ENCODE data around the gene LSMEM2. TPM values are rescaled to one million over a fixed set of nuclear protein-coding genes. Genes with fewer than 3 reads are reported as not detected.

Gene LSMEM2
- total RNA-seq (2022; extraction: Qiagen RNA extraction): 0.07 to 0.10 TPM in 2 of 5 replicates, not detected in the others

DNA sequence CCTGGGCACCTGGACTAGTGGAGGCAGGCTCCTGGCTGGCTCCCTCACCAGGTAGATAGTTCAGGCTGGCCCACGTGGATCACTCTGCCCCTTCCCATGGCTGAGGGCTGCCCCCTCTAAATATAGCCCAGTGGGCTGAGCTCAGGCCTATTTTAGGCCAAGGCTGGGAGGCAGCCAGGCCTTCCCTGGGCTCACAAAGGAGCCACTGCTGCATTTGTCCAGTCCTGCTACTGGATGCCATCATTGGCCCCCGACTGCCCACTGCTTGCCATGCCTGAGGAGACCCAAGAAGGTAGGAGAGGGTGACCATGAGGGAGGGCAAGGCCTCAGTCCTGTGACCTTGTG, at the start of gene LSMEM2:
Gene LSMEM2, plus strand, starts transcription at position 208 of the 345 bp plus-strand sequence. Its CDS starts 27 bp downstream, at position 235.

GRCh38 chr3:50235716-50236483, 43.0 kb upstream of the LSMEM2 start, which contains the start of gene GNAI2:
TSS of gene GNAI2 (plus strand) at chr3:50236204. CDS start at chr3:50236336, 132 bp downstream.

DNA sequence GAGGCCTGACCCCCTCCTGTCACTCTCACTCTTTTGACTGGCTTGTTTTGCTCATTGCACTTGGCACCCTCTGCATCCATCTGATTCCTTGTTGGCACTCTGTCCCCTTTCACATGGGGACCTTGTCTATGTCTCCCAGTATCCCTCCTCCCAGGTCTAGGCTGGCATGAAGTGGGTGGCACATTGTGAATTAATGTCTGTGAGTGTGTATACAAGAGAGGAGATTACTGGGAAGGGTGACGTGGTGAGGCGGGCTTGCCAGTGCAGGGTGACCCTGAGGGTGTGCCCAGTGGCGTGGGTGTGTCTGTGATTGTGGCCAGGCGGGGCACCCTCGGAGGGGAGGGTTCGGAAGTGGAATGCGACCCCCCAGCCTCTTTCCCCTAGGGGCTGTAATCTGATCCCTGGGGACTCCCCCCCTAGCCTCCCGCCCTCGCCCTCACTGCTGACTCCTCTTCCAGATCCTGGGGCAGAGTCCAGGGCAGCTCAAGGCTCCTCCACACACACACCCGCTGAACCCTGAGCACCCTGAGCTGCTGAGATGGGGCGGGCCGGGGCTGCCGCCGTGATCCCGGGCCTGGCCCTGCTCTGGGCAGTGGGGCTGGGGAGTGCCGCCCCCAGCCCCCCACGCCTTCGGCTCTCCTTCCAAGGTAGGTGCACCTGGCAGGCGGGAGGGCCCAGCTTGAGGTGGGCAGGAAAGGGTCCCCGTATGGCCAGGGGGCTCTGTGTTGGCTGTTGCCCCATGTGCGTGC, 10.0 kb upstream of the LSMEM2 start, which contains the start of gene SEMA3B:
Gene SEMA3B, plus strand, starts transcription at position 445 of the 749 bp plus-strand sequence. Its CDS starts 94 bp downstream, at position 539.

DNA sequence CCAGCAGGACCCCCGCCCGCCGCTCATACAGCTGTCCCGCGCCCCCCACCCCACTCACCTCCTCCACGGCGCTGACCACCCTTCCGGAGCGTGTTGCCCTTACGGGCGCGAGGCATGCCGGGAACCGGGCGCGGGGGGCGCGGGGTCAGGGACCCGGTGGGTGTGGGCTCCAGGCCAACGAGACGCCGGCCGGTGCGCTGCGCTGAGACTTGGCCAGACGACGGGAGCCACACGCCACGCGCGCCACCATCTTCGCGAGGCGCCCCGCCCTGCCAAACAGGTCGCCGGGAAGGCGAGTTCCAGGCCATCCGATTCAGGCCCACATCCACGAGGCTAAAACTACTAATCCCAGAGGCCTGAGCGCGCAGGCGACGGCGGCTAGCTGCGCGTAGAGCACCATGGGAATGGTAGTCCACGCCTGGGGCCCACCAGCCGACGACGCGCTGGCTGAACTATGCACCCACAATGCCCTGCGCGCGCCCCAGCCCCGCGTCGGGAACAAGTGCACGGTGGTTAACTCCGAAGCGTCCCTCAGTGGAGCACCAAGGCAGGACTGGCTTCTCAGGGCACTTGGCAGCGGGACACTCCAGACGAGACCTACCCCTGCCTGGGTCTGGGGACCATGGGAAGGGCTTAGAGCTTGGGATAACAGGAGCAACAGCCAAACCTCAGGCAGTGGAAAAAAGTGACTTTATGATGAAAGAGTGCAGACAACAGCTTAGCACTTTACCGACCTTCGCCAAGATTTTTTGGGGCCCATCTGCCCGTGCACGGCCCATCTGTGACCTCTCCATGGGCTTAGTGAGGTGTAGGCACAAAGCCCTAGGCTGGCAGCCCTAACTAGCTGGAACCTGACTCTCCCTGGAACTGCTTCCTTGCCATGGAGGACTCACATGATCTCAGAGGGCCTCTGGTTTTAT, 13.5 kb downstream of the LSMEM2 start, which contains the start of gene IFRD2:
Gene IFRD2, minus strand, starts transcription at position 271 of the 920 bp plus-strand sequence. Its CDS starts 155 bp downstream, at position 116.

DNA sequence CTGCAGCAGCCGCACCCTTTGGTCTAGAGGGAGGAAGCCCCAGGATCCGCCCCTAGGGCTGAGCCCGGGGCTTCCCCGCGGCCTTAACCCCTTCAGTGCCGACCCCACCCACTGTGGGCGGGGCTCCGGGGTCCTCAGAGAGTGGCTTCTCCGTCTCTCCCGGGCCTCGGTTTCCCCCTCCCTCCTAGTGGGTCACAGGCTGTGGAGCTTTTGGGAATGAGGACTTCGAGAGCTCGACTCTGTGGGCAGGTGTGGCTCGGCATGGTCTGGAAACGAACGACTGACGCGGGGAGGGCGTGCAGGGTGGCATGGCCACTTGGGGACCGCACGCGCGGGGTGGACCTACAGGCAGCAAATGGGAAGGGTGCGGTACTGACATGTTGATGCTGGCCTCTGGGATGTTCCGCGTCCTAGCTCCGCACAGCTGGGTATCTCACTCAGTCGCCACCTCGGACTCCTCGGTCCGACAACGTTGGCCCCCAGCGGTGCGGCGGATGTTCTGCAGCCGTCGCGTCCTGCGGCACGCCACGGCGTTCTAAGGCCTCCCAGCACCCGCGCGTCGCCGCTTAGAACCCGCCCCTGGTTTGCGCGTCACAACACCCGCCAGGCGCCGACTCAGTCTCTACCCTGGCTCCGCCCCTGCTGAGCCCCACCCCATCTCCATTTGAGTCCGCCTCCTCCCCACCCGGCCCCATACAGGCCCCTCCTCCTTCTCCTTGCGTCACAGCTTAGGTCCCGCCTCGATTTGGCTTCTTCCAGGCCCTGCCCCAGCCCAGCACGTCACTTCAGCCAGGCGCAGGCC, 20.1 kb downstream of the LSMEM2 start, which contains the start of the genes HYAL3 and NAA80:
Gene HYAL3, minus strand, starts transcription at position 570 of the 802 bp plus-strand sequence. CDS start 3,803 bp downstream, outside the sequence.
Gene NAA80, minus strand, starts transcription at position 570 of the 802 bp plus-strand sequence. CDS start 1,942 bp downstream, outside the sequence.

DNA sequence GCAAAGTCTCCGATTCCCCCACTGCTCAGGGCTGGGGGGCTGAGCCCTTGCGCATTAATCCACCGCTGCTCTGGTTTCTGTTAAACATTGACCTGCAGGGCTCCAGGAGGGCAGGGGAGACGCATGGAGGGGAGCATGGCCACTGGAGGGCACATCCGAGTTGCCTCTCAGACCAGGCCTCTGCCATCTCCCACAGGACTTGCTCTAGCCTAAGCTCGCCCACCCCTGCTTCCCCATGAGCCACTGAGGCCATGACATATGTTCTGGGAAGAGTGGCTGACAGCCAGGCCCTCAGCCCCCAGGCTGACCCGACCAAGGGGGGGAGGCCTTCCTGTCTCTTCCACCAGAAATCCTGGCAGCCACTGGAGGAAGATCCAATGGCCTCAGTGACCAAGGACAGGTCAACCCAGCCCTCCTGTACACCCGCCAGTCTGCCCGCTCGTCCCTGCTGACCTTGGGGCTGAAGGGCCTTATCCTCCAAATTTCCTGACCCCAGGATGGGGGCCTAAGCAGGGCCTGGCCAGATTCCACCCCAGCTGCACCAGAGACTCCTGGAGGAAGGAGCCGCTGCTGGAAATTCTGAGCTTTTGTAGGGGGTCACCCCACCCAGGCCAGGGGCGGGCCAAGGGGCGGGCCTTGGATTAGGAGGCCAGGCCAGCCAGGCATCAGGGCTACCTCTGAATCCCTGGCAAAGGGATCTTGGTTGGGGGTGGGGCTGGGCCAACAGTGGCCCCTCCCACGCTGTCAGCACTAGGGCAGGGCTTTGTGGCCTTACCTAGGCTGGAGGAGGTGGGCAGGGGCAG, 24.3 kb downstream of the LSMEM2 start, which contains the start of gene HYAL1:
Gene HYAL1, minus strand, starts transcription at position 562 of the 803 bp plus-strand sequence. CDS start 618 bp downstream, outside the sequence.

DNA sequence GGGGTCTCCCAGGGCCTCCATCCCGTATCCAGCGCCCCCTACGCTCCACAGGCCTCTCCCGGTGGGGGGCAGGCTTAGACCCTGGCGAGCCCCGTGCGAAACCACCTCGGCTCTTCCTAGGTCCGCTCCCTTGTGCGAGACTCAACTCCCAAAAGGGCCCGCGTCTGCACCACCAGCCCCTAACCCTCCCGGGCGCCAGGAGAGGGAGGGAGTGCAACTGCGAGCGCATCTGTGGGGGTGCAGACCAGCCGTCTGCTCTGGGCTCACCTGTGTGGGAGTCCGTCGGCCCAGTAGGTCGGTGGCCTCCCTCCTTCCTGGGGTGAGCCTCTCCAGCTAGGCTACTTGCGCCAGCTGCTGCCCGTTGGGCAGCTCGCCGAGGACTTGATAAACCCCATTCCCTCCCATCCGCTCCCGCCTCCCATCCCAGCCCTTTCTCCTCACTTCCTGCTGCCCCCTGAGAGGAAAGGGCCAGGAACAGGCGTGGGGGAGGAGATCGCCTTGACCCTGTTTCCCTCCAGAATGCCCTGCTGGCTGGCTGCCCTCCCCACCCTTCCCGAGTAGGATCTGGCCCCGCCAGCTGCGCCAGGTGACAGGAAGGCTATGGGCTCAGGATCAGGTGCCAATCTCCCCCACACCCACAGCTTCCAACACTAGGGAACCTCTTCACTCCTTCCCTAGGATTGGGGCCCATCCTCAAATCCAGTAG, 43.7 kb downstream of the LSMEM2 start, which contains the start of gene HYAL2:
Gene HYAL2, minus strand, starts transcription at position 360 of the 706 bp plus-strand sequence. CDS start 2,256 bp downstream, outside the sequence.

DNA sequence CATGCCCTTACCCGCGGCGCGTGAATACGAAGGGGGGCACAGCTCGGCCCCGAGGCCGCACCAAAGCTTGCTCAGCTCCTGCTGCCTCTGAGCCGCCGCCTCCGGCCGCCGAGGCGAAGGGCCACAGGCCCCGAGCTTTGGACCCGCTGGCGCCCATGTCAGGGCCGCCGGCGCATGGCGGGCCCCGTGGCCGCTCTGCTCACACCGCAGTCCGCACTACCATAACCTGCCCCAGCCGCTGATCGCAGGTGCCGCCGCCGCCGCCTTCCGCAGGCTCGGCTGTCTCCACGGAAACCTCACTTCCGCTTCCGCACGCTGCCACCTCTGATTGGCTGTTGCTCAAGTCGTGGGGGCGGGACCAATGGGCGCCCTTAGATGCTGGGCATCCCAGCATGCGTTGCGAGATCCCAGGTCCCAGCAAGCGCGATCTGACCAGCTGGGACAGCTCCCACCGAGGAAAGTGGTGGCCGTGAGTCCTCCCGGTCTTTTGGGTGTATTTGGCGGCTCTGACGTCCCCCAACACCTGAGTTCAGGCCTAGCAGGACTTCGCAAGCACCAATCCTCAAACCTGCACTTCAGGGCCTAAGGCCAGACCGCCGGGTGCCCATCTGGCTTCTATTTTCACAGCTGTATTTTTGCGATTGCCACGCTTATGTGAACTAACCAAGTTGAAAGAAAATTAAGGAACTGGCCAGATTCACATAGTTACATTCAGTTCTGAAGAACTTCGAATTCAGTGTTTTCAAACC, 49.2 kb downstream of the LSMEM2 start, which contains the start of gene TUSC2:
Gene TUSC2, minus strand, starts transcription at position 281 of the 749 bp plus-strand sequence. Its CDS starts 124 bp downstream, at position 157.

Other genes starting within 250 kb of the LSMEM2 start
- gene RBM5, start 190.2 kb upstream of the LSMEM2 start, total RNA-seq (2022; extraction: Qiagen RNA extraction): 30.5 to 38.4 TPM (median 34.6 TPM) in 5 replicates
- gene SEMA3F, start 123.8 kb upstream of the LSMEM2 start, total RNA-seq (2022; extraction: Qiagen RNA extraction): 12.7 to 20.4 TPM (median 16.9 TPM) in 5 replicates
- 0.21 TPM in 1 of 5 replicates, not detected in the others for gene GNAT1, start 87.5 kb upstream of the LSMEM2 start, total RNA-seq (2022; extraction: Qiagen RNA extraction)
- gene SLC38A3, start 73.8 kb upstream of the LSMEM2 start, total RNA-seq (2022; extraction: Qiagen RNA extraction): 0.10 to 0.12 TPM (median 0.12 TPM) in 3 of 5 replicates, not detected in the others
- gene GNAI2, start 42.9 kb upstream of the LSMEM2 start, total RNA-seq (2022; extraction: Qiagen RNA extraction): 40.7 to 48.2 TPM (median 44.0 TPM) in 5 replicates
- gene SEMA3B, start 9.9 kb upstream of the LSMEM2 start, total RNA-seq (2022; extraction: Qiagen RNA extraction): 6.0 to 9.4 TPM (median 6.2 TPM) in 5 replicates
- gene IFRD2, start 13.3 kb downstream of the LSMEM2 start, total RNA-seq (2022; extraction: Qiagen RNA extraction): 74.0 to 96.1 TPM (median 89.5 TPM) in 5 replicates
- gene HYAL3, start 20.3 kb downstream of the LSMEM2 start, total RNA-seq (2022; extraction: Qiagen RNA extraction): 7.6 to 9.9 TPM (median 8.9 TPM) in 5 replicates
- 4.4 to 7.6 TPM (median 6.9 TPM) in 5 replicates for gene NAA80, start 20.3 kb downstream of the LSMEM2 start, total RNA-seq (2022; extraction: Qiagen RNA extraction)
- gene HYAL1, start 24.5 kb downstream of the LSMEM2 start, total RNA-seq (2022; extraction: Qiagen RNA extraction): 0.30 to 0.69 TPM (median 0.47 TPM) in 5 replicates
- 25.0 to 32.7 TPM (median 30.7 TPM) in 5 replicates for gene HYAL2, start 43.7 kb downstream of the LSMEM2 start, total RNA-seq (2022; extraction: Qiagen RNA extraction)
- gene TUSC2, start 49.1 kb downstream of the LSMEM2 start, total RNA-seq (2022; extraction: Qiagen RNA extraction): 23.4 to 39.4 TPM (median 37.3 TPM) in 5 replicates
- gene RASSF1, start 61.7 kb downstream of the LSMEM2 start, total RNA-seq (2022; extraction: Qiagen RNA extraction): 16.8 to 20.2 TPM (median 19.1 TPM) in 5 replicates
- 0.79 to 1.7 TPM (median 1.1 TPM) in 5 replicates for gene ZMYND10, start 66.6 kb downstream of the LSMEM2 start, total RNA-seq (2022; extraction: Qiagen RNA extraction)
- gene NPRL2, start 71.7 kb downstream of the LSMEM2 start, total RNA-seq (2022; extraction: Qiagen RNA extraction): 12.2 to 13.4 TPM (median 13.4 TPM) in 5 replicates
- gene CYB561D2, start 71.8 kb downstream of the LSMEM2 start, total RNA-seq (2022; extraction: Qiagen RNA extraction): 14.2 to 21.5 TPM (median 19.1 TPM) in 5 replicates
- 42.7 to 49.1 TPM (median 47.0 TPM) in 5 replicates for gene TMEM115, start 80.4 kb downstream of the LSMEM2 start, total RNA-seq (2022; extraction: Qiagen RNA extraction)
- 0.48 to 0.61 TPM (median 0.59 TPM) in 5 replicates for gene CACNA2D2, start 224.5 kb downstream of the LSMEM2 start, total RNA-seq (2022; extraction: Qiagen RNA extraction)